ENCODE results near the gene RIMBP3B.
"Not testable (repeated sequence)": the region's sequence is repeated elsewhere in the genome, so short reads cannot be mapped to it uniquely, and the experiment has no call there.

The RIMBP3B gene

GRCh38 chr22:21417853-21418252 lies 34.3 kb downstream of the RIMBP3B start:
- not testable (repeated sequence) for DNase-seq (ENCODE audit: low read depth in 2 of 2)

GRCh38 chr22:21418974-21419638 lies 35.6 kb downstream of the RIMBP3B start:
- not testable (repeated sequence) for DNase-seq (ENCODE audit: low read depth in 2 of 2)

DNA sequence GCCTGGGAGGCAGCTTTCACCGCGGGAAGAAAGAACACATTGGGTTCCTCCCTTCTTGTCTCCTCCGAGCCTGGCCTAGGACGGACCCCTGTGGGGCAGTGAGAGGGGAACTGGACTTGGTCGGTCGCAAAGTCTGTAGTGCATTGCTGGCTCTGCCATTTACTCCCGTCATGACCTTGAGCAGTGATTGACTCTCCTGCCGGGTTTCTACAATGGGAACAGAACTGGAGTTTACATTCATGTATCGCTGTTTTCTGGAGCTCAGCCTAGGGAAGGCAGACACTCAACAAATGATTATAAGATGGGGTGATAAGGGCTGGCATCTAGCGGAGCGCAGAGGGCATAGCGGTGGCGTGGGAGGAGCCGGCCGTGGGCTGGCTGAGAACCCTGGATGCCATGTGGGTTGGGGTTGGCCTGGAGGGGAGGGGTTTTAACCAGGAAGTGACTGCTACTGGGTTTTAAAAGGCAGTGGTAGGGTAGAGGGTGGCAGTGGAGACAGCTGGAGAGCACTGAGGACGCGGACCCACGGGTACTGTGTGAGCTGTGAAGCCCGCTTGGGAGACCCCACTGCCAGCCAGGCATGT lies 36.7 kb downstream of the RIMBP3B start:
- not testable (repeated sequence) for DNase-seq (ENCODE audit: low read depth in 2 of 2)

GRCh38 chr22:21424084-21424709 lies 40.6 kb downstream of the RIMBP3B start:
- DNase-seq (ENCODE audit: low read depth in 2 of 2), result not testable (repeated sequence)

- DNase-seq (ENCODE audit: low read depth in 2 of 2), result not testable (repeated sequence)
Measured at GRCh38 chr22:21434378-21435233, 51.1 kb downstream of the RIMBP3B start.

- DNase-seq (ENCODE audit: low read depth in 2 of 2), result not testable (repeated sequence)
Measured at GRCh38 chr22:21435998-21436810, 52.7 kb downstream of the RIMBP3B start.

- not testable (repeated sequence) for DNase-seq (ENCODE audit: low read depth in 2 of 2)
Measured at GRCh38 chr22:21438013-21438412, 54.5 kb downstream of the RIMBP3B start.
